Measurements from ENCODE around the gene CAPZA3. TPM values are rescaled to one million over a fixed set of nuclear protein-coding genes. Genes with fewer than 3 reads are reported as not detected.

The CAPZA3 gene
- total RNA-seq, 4 donors from 2014 or later: not detected

- Histone ChIP-seq H3K4me3 (no peak overlapping the region), H3K27ac (no peak overlapping the region), H3K27me3 (no peaks in the 10 kb centered on the region), H3K9me3 (no peaks in the 10 kb centered on the region), H3K36me3 (no peaks in the 10 kb centered on the region), H3K4me1 (no peaks in the 10 kb centered on the region)
- in situ Hi-C loops (cut with MboI; ENCODE audit: low pct_ligation_motif_present in 1 of 4, low pct_unique_long_range_greater_than_20kb in 1 of 4, low sequenced_read_pairs in 3 of 4): no loop called here
- DNase-seq: no peak
- intact Hi-C loops (cut with DNase I; ENCODE audit: low total_unique reads): no loop called here
- TF ChIP-seq CTCF (IDR thresholded peaks at IDR 0.05): no peak
- TF ChIP-seq POLR2A (IDR thresholded peaks at IDR 0.05): no peak
- no peak for TF ChIP-seq EP300 (IDR thresholded peaks at IDR 0.05; ENCODE audit: low read depth)
- TF ChIP-seq POLR2AphosphoS5 (IDR thresholded peaks at IDR 0.05): no peak
Measured at GRCh38 chr12:18696971-18697602, 40.8 kb upstream of the CAPZA3 start.

- 67 to 100% methylated on average over 1 to 3 of the region's 3 CpGs for WGBS, 2 donors (ENCODE audit: low coverage in 1 of 2)
- no peaks in the 10 kb centered on the region for H3K27me3 ChIP-seq
- no peak for DNase-seq
Measured at GRCh38 chr12:18700271-18700670, 37.6 kb upstream of the CAPZA3 start.

GRCh38 chr12:18703321-18703720 is 34.6 kb upstream of the CAPZA3 start:
- no peak for TF ChIP-seq EP300 (IDR thresholded peaks at IDR 0.05; ENCODE audit: low read depth)
- no peak for TF ChIP-seq POLR2AphosphoS5 (IDR thresholded peaks at IDR 0.05)
- no peak for TF ChIP-seq CTCF (IDR thresholded peaks at IDR 0.05)
- TF ChIP-seq POLR2A (IDR thresholded peaks at IDR 0.05): no peak
- no peak for DNase-seq
- H3K4me3 ChIP-seq: no peak overlapping the region
- no peak overlapping the region for H3K27ac ChIP-seq
- no peaks in the 10 kb centered on the region for H3K27me3 ChIP-seq
- H3K9me3 ChIP-seq: no peaks in the 10 kb centered on the region
- in situ Hi-C loops (cut with MboI; ENCODE audit: low pct_ligation_motif_present in 1 of 4, low pct_unique_long_range_greater_than_20kb in 1 of 4, low sequenced_read_pairs in 3 of 4) (no loop called here), intact Hi-C loops (cut with DNase I; ENCODE audit: low total_unique reads) (no loop called here)
- WGBS, 2 donors (ENCODE audit: low coverage in 1 of 2): 33 to 35% methylated on average over 2 of the region's 2 CpGs
- H3K36me3 ChIP-seq: no peaks in the 10 kb centered on the region
- no peaks in the 10 kb centered on the region for H3K4me1 ChIP-seq

More at GRCh38 chr12:18700271-18700670, 37.6 kb upstream of the CAPZA3 start:
- Histone ChIP-seq H3K9me3 (no peaks in the 10 kb centered on the region), H3K36me3 (no peaks in the 10 kb centered on the region), H3K27ac (no peak overlapping the region), H3K4me1 (no peaks in the 10 kb centered on the region), H3K4me3 (no peak overlapping the region)
- intact Hi-C loops (cut with DNase I; ENCODE audit: low total_unique reads) (no loop called here), in situ Hi-C loops (cut with MboI; ENCODE audit: low pct_ligation_motif_present in 1 of 4, low pct_unique_long_range_greater_than_20kb in 1 of 4, low sequenced_read_pairs in 3 of 4) (no loop called here)
- TF ChIP-seq POLR2A (IDR thresholded peaks at IDR 0.05): no peak
- no peak for TF ChIP-seq EP300 (IDR thresholded peaks at IDR 0.05; ENCODE audit: low read depth)
- TF ChIP-seq POLR2AphosphoS5 (IDR thresholded peaks at IDR 0.05): no peak
- no peak for TF ChIP-seq CTCF (IDR thresholded peaks at IDR 0.05)

- Histone ChIP-seq H3K27ac (no peak overlapping the region), H3K36me3 (no peaks in the 10 kb centered on the region), H3K9me3 (no peaks in the 10 kb centered on the region), H3K27me3 (no peaks in the 10 kb centered on the region), H3K4me3 (no peak overlapping the region), H3K4me1 (no peaks in the 10 kb centered on the region)
- intact Hi-C loops (cut with DNase I; ENCODE audit: low total_unique reads) (no loop called here), in situ Hi-C loops (cut with MboI; ENCODE audit: low pct_ligation_motif_present in 1 of 4, low pct_unique_long_range_greater_than_20kb in 1 of 4, low sequenced_read_pairs in 3 of 4) (no loop called here)
- TF ChIP-seq EP300 (IDR thresholded peaks at IDR 0.05; ENCODE audit: low read depth) (no peak), POLR2AphosphoS5 (IDR thresholded peaks at IDR 0.05) (no peak), CTCF (IDR thresholded peaks at IDR 0.05) (no peak), POLR2A (IDR thresholded peaks at IDR 0.05) (no peak)
- DNase-seq: no peak
- 64 to 67% methylated on average over 2 of the region's 2 CpGs for WGBS, 2 donors (ENCODE audit: low coverage in 1 of 2)
Measured at GRCh38 chr12:18703911-18704310, 34.0 kb upstream of the CAPZA3 start.

Measured in transverse colon (tissue), 4 donors.